Effector memory CD4-positive, alpha-beta T cell (primary cell): ENCODE results near the gene SASS6.

Experiments
- DNase-seq, 3 donors: peaks; one replicate each; pipeline ENCODE4 v3.0.0-alpha.2; 2020
- H3K27ac ChIP-seq: 2 replicates; pipeline ENCODE4 v1.7.0; 2013; ENCODE audit warnings: mild to moderate bottlenecking, low read length, moderate library complexity; ENCODE audit not compliant: insufficient read depth, poor library complexity, severe bottlenecking
- H3K27me3 ChIP-seq: replicated peaks from 2 replicates; pipeline ENCODE4 v1.7.0; 2013; ENCODE audit warnings: mild to moderate bottlenecking, low read length; ENCODE audit not compliant: insufficient read depth, control insufficient read depth, poor library complexity, severe bottlenecking
- H3K36me3 ChIP-seq: 2 replicates; pipeline ENCODE4 v1.7.0; 2013; ENCODE audit warnings: mild to moderate bottlenecking, low read length, moderate library complexity; ENCODE audit not compliant: control insufficient read depth, insufficient read depth
- H3K4me1 ChIP-seq: 2 replicates; pipeline ENCODE4 v1.7.0; 2013; ENCODE audit warnings: low read length, mild to moderate bottlenecking; ENCODE audit not compliant: control insufficient read depth, insufficient read depth, poor library complexity, severe bottlenecking
- H3K4me3 ChIP-seq: 2 replicates; pipeline ENCODE4 v1.7.0; 2013; ENCODE audit warnings: low read length, low read depth, mild to moderate bottlenecking; ENCODE audit not compliant: insufficient read depth, poor library complexity, severe bottlenecking
- H3K9me3 ChIP-seq: 2 replicates; pipeline ENCODE4 v1.7.0; 2013; ENCODE audit warnings: mild to moderate bottlenecking, low read length, moderate library complexity; ENCODE audit not compliant: control insufficient read depth

SASS6 gene

GRCh38 chr1:100147875-100148274 is 15.1 kb upstream of the SASS6 start:
- Histone ChIP-seq H3K36me3 (peaks cover 37% of the 10 kb centered on the region), H3K27me3 (no peaks in the 10 kb centered on the region), H3K4me1 (no peaks in the 10 kb centered on the region), H3K4me3 (no peak overlapping the region), H3K9me3 (no peaks in the 10 kb centered on the region), H3K27ac (no peak overlapping the region)
- no peak for DNase-seq

GRCh38 chr1:100146958-100147357 is 14.2 kb upstream of the SASS6 start:
- no peak overlapping the region for H3K27ac ChIP-seq
- H3K9me3 ChIP-seq = no peaks in the 10 kb centered on the region
- no peak overlapping the region for H3K4me3 ChIP-seq
- no peaks in the 10 kb centered on the region for H3K4me1 ChIP-seq
- DNase-seq = no peak
- no peaks in the 10 kb centered on the region for H3K27me3 ChIP-seq
- H3K36me3 ChIP-seq = peaks cover 45% of the 10 kb centered on the region

- Histone ChIP-seq H3K36me3 (peaks cover 60% of the 10 kb centered on the region), H3K27ac (no peak overlapping the region), H3K27me3 (no peaks in the 10 kb centered on the region), H3K4me3 (no peak overlapping the region), H3K9me3 (no peaks in the 10 kb centered on the region), H3K4me1 (no peaks in the 10 kb centered on the region)
- no peak for DNase-seq
These were observed 12.4 kb upstream of the SASS6 start for GRCh38 chr1:100145116-100145515.

GRCh38 chr1:100142343-100142742 is 9.6 kb upstream of the SASS6 start:
- DNase-seq = no peak
- Histone ChIP-seq H3K36me3 (peaks cover 79% of the 10 kb centered on the region), H3K9me3 (no peaks in the 10 kb centered on the region), H3K4me1 (no peaks in the 10 kb centered on the region), H3K27ac (no peak overlapping the region), H3K27me3 (no peaks in the 10 kb centered on the region), H3K4me3 (no peak overlapping the region)

- H3K4me1 ChIP-seq = no peaks in the 10 kb centered on the region
- H3K27me3 ChIP-seq = no peaks in the 10 kb centered on the region
- H3K27ac ChIP-seq = no peak overlapping the region
- DNase-seq = no peak
- H3K9me3 ChIP-seq = no peaks in the 10 kb centered on the region
- H3K36me3 ChIP-seq = peaks cover 88% of the 10 kb centered on the region
- no peak overlapping the region for H3K4me3 ChIP-seq
These were observed 8.5 kb upstream of the SASS6 start for GRCh38 chr1:100141192-100141591.

GRCh38 chr1:100137602-100138001 is 4.9 kb upstream of the SASS6 start:
- H3K9me3 ChIP-seq = no peaks in the 10 kb centered on the region
- H3K36me3 ChIP-seq = peaks cover 57% of the 10 kb centered on the region
- no peaks in the 10 kb centered on the region for H3K4me1 ChIP-seq

GRCh38 chr1:100134872-100135271 is 2.1 kb upstream of the SASS6 start:
- no peak overlapping the region for H3K27ac ChIP-seq
- H3K9me3 ChIP-seq = no peaks in the 10 kb centered on the region
- H3K36me3 ChIP-seq = peaks cover 34% of the 10 kb centered on the region
- DNase-seq = no peak
- no peak overlapping the region for H3K4me3 ChIP-seq
- no peaks in the 10 kb centered on the region for H3K27me3 ChIP-seq
- peaks cover 6% of the 10 kb centered on the region for H3K4me1 ChIP-seq

More at GRCh38 chr1:100137602-100138001, 4.9 kb upstream of the SASS6 start:
- no peak overlapping the region for H3K27ac ChIP-seq
- no peaks in the 10 kb centered on the region for H3K27me3 ChIP-seq
- H3K4me3 ChIP-seq = no peak overlapping the region
- DNase-seq = no peak

- DNase-seq = no peak
- Histone ChIP-seq H3K27me3 (no peaks in the 10 kb centered on the region), H3K36me3 (peaks cover 2% of the 10 kb centered on the region), H3K27ac (no peak overlapping the region), H3K4me1 (peaks cover 6% of the 10 kb centered on the region), H3K9me3 (no peaks in the 10 kb centered on the region), H3K4me3 (no peak overlapping the region)
These were observed 1.1 kb downstream of the SASS6 start for GRCh38 chr1:100131623-100132022.

GRCh38 chr1:100130552-100131077 is 2.1 kb downstream of the SASS6 start:
- no peaks in the 10 kb centered on the region for H3K36me3 ChIP-seq
- H3K9me3 ChIP-seq = no peaks in the 10 kb centered on the region
- H3K27ac ChIP-seq = no peak overlapping the region
- H3K4me1 ChIP-seq = peaks cover 6% of the 10 kb centered on the region
- no peaks in the 10 kb centered on the region for H3K27me3 ChIP-seq
- no peak for DNase-seq
- no peak overlapping the region for H3K4me3 ChIP-seq

GRCh38 chr1:100127226-100127625 is 5.5 kb downstream of the SASS6 start:
- H3K36me3 ChIP-seq = no peaks in the 10 kb centered on the region
- peaks cover 5% of the 10 kb centered on the region for H3K4me1 ChIP-seq
- H3K9me3 ChIP-seq = no peaks in the 10 kb centered on the region
- DNase-seq = no peak
- no peak overlapping the region for H3K4me3 ChIP-seq
- no peak overlapping the region for H3K27ac ChIP-seq
- H3K27me3 ChIP-seq = no peaks in the 10 kb centered on the region
